Sigmoid colon (tissue), 7 donors: Measurements from ENCODE around the gene LRRC1. TPM values are rescaled to one million over a fixed set of nuclear protein-coding genes. Genes with fewer than 3 reads are reported as not detected.

Experiments used
- DNase-seq: peaks from one replicate; pipeline ENCODE4 v3.0.0-alpha.2; 2019
- H3K27ac ChIP-seq, 4 donors: fragments of 200-600 bp; sonication (generic); one replicate each; pipeline ENCODE4 v1.5.1; 2016 to 2019; ENCODE audit warnings: mild to moderate bottlenecking in 1 of 4
- H3K27me3 ChIP-seq, 3 donors: fragments of 200-600 bp; sonication (generic); one replicate each; pipeline ENCODE4 v1.5.1; 2019; ENCODE audit warnings: mild to moderate bottlenecking in 1 of 3
- H3K36me3 ChIP-seq, 4 donors: fragments of 200-600 bp; sonication (generic); one replicate each; pipeline ENCODE4 v1.5.1; 2016 to 2019
- H3K4me1 ChIP-seq, 4 donors: fragments of 200-600 bp; sonication (generic); one replicate each; pipeline ENCODE4 v1.5.1; 2017 to 2019
- H3K4me3 ChIP-seq, 4 donors: fragments of 200-600 bp; sonication (generic); one replicate each; pipeline ENCODE4 v1.5.1; 2017 to 2019; ENCODE audit warnings: mild to moderate bottlenecking in 2 of 4, moderate library complexity in 1 of 4
- H3K9me3 ChIP-seq, 4 donors: fragments of 200-600 bp in 3 of 4; sonication (generic) in 3 of 4; one replicate each; pipeline versions ENCODE4 v1.5.1 to v1.6.1; 2013 to 2019
- CTCF ChIP-seq, 4 experiments: fragments of 450-650 bp in 3 of 4; fragments of 200-600 bp in 1 of 4; IDR thresholded peaks; one replicate each; pipeline ENCODE4 v1.5.1; 2016 to 2019; ENCODE audit warnings: antibody characterized with exemption in 4 of 4, mild to moderate bottlenecking in 3 of 4, moderate library complexity in 2 of 4
- EP300 ChIP-seq, 4 donors: sonication (generic); formaldehyde crosslinking; IDR thresholded peaks; one replicate each; pipeline ENCODE4 v1.6.1; 2017; ENCODE audit warnings: antibody characterized with exemption in 4 of 4
- POLR2A ChIP-seq, 2 donors: fragments of 450-650 bp; IDR thresholded peaks; one replicate each; pipeline ENCODE4 v1.6.1; 2016; ENCODE audit warnings: antibody characterized with exemption in 2 of 2, mild to moderate bottlenecking in 2 of 2, moderate library complexity in 2 of 2
- POLR2AphosphoS5 ChIP-seq, 4 donors: sonication (generic); formaldehyde crosslinking; IDR thresholded peaks; one replicate each; pipeline ENCODE4 v1.6.1; 2017; ENCODE audit warnings: antibody characterized with exemption in 4 of 4
- WGBS, 2 donors: extraction: QIAGEN DNeasy Blood & Tissue Kit; methylation state at CpG; one replicate each; pipeline ENCODE4 v1.1.7; 2013; 5-methylcytosine and 5-hydroxymethylcytosine counted together
- intact Hi-C: fragments of 100-400 bp; cut with DNase I; formaldehyde crosslinking; loops from one replicate; pipeline ENCODE4 v1.15.1; 2023
- polyA plus RNA-seq, 3 donors: library from polyadenylated mRNA; stranded (reverse); fragments of 200-250 nt; gene quantifications; one replicate each; pipeline ENCODE4 v1.2.3, GENCODE V29; 2013
- total RNA-seq, 4 donors: library from RNA; depleted of rRNA; stranded (reverse); fragments of >200 nt; gene quantifications; one replicate each; pipeline ENCODE4 v1.1.0, GENCODE V29; 2016
- donor health status: healthy with polysubstance abuse.
- donor health status: Bipolar disorder and iron deficiency.
- donor health status: healthy.

LRRC1 gene
- total and polyA plus RNA-seq, 7 donors, result 20.8 to 50.4 (median 29.9) TPM

GRCh38 chr6:53814353-53814752 is 19.5 kb downstream of the LRRC1 start:
- DNase-seq, result no peak
- Histone ChIP-seq H3K4me1 (peaks cover 0 to 64% (median 44%) of the 10 kb centered on the region in 4 donors), H3K36me3 (no peaks in the 10 kb centered on the region), H3K9me3 (no peaks in the 10 kb centered on the region), H3K4me3 (no peak overlapping the region), H3K27me3 (no peaks in the 10 kb centered on the region), H3K27ac (peak overlapping the region in 3 of 4 donors; percentile 54 to 74 (median 73))
- intact Hi-C loops, result no loop called here
- WGBS, 2 donors, result 81 to 92% methylated on average over 2 of the region's 2 CpGs
- TF ChIP-seq CTCF (IDR thresholded peaks at IDR 0.05), result no peak
- no peak for TF ChIP-seq POLR2A (IDR thresholded peaks at IDR 0.05)
- no peak for TF ChIP-seq POLR2AphosphoS5 (IDR thresholded peaks at IDR 0.05)
- no peak for TF ChIP-seq EP300 (IDR thresholded peaks at IDR 0.05)

GRCh38 chr6:53815381-53816119 is 20.7 kb downstream of the LRRC1 start:
- no peaks in the 10 kb centered on the region for H3K36me3 ChIP-seq
- H3K4me1 ChIP-seq, result peaks cover 0 to 75% (median 45%) of the 10 kb centered on the region in 4 donors
- no peaks in the 10 kb centered on the region for H3K27me3 ChIP-seq
- peak in 2 of 4 donors; percentile 35 to 44 for TF ChIP-seq POLR2AphosphoS5 (IDR thresholded peaks at IDR 0.05)
- TF ChIP-seq EP300 (IDR thresholded peaks at IDR 0.05), result no peak
- H3K27ac ChIP-seq, result peak overlapping the region; percentile 29 to 74 (median 64)
- WGBS, 2 donors, result 50 to 68% methylated on average over 7 of the region's 7 CpGs
- intact Hi-C loops, result loop anchor here (5.0 kb wide), 1 partner anchor 47 kb away; no protein-coding TSS in a partner anchor
- DNase-seq, result no peak
- H3K9me3 ChIP-seq, result no peaks in the 10 kb centered on the region
- H3K4me3 ChIP-seq, result peak overlapping the region in 2 of 4 donors; percentile 1 to 8

- H3K36me3 ChIP-seq, result no peaks in the 10 kb centered on the region
- no peaks in the 10 kb centered on the region for H3K27me3 ChIP-seq
- DNase-seq, result no peak
- intact Hi-C loops, result loop anchor here (5.0 kb wide), 1 partner anchor 43 kb away; no protein-coding TSS in a partner anchor
- TF ChIP-seq POLR2AphosphoS5 (IDR thresholded peaks at IDR 0.05), result no peak
- no peak for TF ChIP-seq EP300 (IDR thresholded peaks at IDR 0.05)
- TF ChIP-seq POLR2A (IDR thresholded peaks at IDR 0.05), result no peak
- no peak for TF ChIP-seq CTCF (IDR thresholded peaks at IDR 0.05)
- H3K4me1 ChIP-seq, result peaks cover 0 to 86% (median 56%) of the 10 kb centered on the region in 4 donors
- no peaks in the 10 kb centered on the region for H3K9me3 ChIP-seq
- no peak overlapping the region for H3K4me3 ChIP-seq
- 62 to 63% methylated on average over 3 of the region's 3 CpGs for WGBS, 2 donors
- H3K27ac ChIP-seq, result peak overlapping the region in 1 of 4 donors; percentile 2
Measured at GRCh38 chr6:53818858-53819609, 24.2 kb downstream of the LRRC1 start.

GRCh38 chr6:53822401-53823125 is 27.8 kb downstream of the LRRC1 start:
- no peaks in the 10 kb centered on the region for H3K36me3 ChIP-seq
- no peaks in the 10 kb centered on the region for H3K27me3 ChIP-seq
- 95 to 96% methylated on average over 10 of the region's 10 CpGs for WGBS, 2 donors
- TF ChIP-seq POLR2AphosphoS5 (IDR thresholded peaks at IDR 0.05), result no peak
- TF ChIP-seq EP300 (IDR thresholded peaks at IDR 0.05), result no peak
- TF ChIP-seq POLR2A (IDR thresholded peaks at IDR 0.05), result no peak
- no peak for TF ChIP-seq CTCF (IDR thresholded peaks at IDR 0.05)
- H3K9me3 ChIP-seq, result no peaks in the 10 kb centered on the region
- no peak for DNase-seq
- peak overlapping the region in 3 of 4 donors; percentile 15 to 37 (median 28) for H3K27ac ChIP-seq
- H3K4me1 ChIP-seq, result peaks cover 0 to 86% (median 56%) of the 10 kb centered on the region in 4 donors
- intact Hi-C loops, result no loop called here
- no peak overlapping the region for H3K4me3 ChIP-seq
